Measurements from ENCODE around the gene KRTAP10-11.

DNA sequence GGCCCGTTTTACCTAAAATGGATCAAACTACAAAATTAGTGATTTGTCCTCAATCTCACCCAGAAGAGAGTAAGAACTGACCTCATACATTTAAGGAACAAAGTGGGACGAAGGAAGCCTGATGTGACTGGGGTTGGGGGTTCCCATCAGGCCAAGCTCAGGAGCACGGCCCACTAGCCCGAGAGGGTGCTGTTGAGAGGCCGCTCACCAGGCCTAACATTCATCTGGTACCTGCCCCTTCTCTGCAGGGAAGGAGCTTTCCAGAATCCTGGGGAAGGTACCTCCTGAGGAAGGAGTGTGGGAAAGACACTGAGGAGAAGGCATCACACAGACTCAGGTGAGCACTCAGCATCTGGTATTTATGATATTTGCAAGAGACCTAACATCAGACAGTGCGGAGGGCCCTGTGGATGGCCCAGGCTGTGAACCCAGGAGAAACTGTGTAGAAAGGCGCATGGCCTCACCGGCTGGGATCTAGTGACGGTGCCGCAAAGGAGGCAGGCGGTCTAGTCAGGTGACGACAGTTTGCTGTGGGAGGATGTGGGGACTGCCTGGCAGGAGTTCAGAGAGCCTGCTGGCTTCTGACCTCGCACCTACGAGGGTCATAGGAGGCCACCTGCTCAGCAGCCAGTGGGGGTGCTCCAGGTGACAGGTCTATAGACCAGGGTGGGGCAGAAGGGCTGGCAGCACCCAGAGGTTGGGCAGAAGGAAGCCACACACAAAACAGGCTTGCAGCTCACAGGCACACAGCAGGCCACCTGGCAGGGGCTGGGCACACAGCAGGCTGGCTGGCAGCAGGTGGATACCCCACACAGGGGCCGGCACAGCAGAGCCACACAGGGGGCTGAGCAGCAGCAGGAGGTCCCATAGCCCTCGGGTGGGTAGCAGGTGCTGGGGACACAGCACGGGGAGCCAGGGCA lies 7.7 kb downstream of the KRTAP10-11 start:
- TF ChIP-seq, protein P1, sequence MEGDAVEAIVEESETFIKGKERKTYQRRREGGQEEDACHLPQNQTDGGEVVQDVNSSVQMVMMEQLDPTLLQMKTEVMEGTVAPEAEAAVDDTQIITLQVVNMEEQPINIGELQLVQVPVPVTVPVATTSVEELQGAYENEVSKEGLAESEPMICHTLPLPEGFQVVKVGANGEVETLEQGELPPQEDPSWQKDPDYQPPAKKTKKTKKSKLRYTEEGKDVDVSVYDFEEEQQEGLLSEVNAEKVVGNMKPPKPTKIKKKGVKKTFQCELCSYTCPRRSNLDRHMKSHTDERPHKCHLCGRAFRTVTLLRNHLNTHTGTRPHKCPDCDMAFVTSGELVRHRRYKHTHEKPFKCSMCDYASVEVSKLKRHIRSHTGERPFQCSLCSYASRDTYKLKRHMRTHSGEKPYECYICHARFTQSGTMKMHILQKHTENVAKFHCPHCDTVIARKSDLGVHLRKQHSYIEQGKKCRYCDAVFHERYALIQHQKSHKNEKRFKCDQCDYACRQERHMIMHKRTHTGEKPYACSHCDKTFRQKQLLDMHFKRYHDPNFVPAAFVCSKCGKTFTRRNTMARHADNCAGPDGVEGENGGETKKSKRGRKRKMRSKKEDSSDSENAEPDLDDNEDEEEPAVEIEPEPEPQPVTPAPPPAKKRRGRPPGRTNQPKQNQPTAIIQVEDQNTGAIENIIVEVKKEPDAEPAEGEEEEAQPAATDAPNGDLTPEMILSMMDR (conservative IDR thresholded peaks at IDR 0.05; ENCODE audit: low read depth in 2 of 2), result no peak
- no peak for TF ChIP-seq POLR2AphosphoS5 (IDR thresholded peaks at IDR 0.05; ENCODE audit: low read depth)
- TF ChIP-seq EZH2 (IDR thresholded peaks at IDR 0.05; ENCODE audit: low read depth, unreplicated experiment), result no peak
- TF ChIP-seq CREB1 (CRISPR knock-in tag; IDR thresholded peaks at IDR 0.05; ENCODE audit: low read depth), result no peak
- no peak for TF ChIP-seq JUNB (IDR thresholded peaks at IDR 0.05; ENCODE audit: unreplicated experiment)
- no peak for TF ChIP-seq ZNF114 (CRISPR knock-in tag; IDR thresholded peaks at IDR 0.05)
- TF ChIP-seq, protein P2, sequence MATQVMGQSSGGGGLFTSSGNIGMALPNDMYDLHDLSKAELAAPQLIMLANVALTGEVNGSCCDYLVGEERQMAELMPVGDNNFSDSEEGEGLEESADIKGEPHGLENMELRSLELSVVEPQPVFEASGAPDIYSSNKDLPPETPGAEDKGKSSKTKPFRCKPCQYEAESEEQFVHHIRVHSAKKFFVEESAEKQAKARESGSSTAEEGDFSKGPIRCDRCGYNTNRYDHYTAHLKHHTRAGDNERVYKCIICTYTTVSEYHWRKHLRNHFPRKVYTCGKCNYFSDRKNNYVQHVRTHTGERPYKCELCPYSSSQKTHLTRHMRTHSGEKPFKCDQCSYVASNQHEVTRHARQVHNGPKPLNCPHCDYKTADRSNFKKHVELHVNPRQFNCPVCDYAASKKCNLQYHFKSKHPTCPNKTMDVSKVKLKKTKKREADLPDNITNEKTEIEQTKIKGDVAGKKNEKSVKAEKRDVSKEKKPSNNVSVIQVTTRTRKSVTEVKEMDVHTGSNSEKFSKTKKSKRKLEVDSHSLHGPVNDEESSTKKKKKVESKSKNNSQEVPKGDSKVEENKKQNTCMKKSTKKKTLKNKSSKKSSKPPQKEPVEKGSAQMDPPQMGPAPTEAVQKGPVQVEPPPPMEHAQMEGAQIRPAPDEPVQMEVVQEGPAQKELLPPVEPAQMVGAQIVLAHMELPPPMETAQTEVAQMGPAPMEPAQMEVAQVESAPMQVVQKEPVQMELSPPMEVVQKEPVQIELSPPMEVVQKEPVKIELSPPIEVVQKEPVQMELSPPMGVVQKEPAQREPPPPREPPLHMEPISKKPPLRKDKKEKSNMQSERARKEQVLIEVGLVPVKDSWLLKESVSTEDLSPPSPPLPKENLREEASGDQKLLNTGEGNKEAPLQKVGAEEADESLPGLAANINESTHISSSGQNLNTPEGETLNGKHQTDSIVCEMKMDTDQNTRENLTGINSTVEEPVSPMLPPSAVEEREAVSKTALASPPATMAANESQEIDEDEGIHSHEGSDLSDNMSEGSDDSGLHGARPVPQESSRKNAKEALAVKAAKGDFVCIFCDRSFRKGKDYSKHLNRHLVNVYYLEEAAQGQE (IDR thresholded peaks at IDR 0.05; ENCODE audit: unreplicated experiment), result no peak
- TF ChIP-seq EZH2phosphoT487 (IDR thresholded peaks at IDR 0.05; ENCODE audit: unreplicated experiment), result no peak
- TF ChIP-seq, protein P3, sequence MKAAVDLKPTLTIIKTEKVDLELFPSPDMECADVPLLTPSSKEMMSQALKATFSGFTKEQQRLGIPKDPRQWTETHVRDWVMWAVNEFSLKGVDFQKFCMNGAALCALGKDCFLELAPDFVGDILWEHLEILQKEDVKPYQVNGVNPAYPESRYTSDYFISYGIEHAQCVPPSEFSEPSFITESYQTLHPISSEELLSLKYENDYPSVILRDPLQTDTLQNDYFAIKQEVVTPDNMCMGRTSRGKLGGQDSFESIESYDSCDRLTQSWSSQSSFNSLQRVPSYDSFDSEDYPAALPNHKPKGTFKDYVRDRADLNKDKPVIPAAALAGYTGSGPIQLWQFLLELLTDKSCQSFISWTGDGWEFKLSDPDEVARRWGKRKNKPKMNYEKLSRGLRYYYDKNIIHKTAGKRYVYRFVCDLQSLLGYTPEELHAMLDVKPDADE (IDR thresholded peaks at IDR 0.05), result no peak

All from GM23338 (cell line).